Endothelial cell of umbilical vein (primary cell): ENCODE measurements around the gene CSN3.
"Not testable (repeated sequence)": the region's sequence is repeated elsewhere in the genome, so short reads cannot be mapped to it uniquely, and the experiment has no call there.

Experiments used
- CTCF ChIP-seq, 2 donors: IDR thresholded peaks; 1 replicate in 1 of 2; 2 replicates in 1 of 2; pipeline ENCODE4 v1.5.1; 2011; ENCODE audit warnings: low read length in 2 of 2, mild to moderate bottlenecking in 2 of 2, moderate library complexity in 2 of 2, control low read depth in 1 of 2, inconsistent platforms in 1 of 2, low read depth in 1 of 2; ENCODE audit not compliant: insufficient read depth in 1 of 2; ENCODE audit errors: extremely low read depth in 1 of 2
- EZH2 ChIP-seq: IDR thresholded peaks from 2 replicates; pipeline ENCODE4 v1.6.1; 2012; ENCODE audit warnings: borderline replicate concordance, low read depth, mild to moderate bottlenecking, moderate library complexity, low read length, inconsistent platforms; ENCODE audit not compliant: severe bottlenecking
- GATA2 ChIP-seq: IDR thresholded peaks from 2 replicates; pipeline ENCODE4 v1.7.0; 2011; ENCODE audit warnings: low read depth, mild to moderate bottlenecking, moderate library complexity, mixed read lengths, low read length; ENCODE audit not compliant: insufficient read length, insufficient read depth
- MAX ChIP-seq: IDR thresholded peaks from 2 replicates; pipeline ENCODE4 v1.6.1; 2011; ENCODE audit not compliant: insufficient read depth, insufficient read length
- MYC ChIP-seq: IDR thresholded peaks from one replicate; pipeline ENCODE4 v1.6.1; 2011; ENCODE audit warnings: mild to moderate bottlenecking, low read depth, low read length
- POLR2A ChIP-seq: IDR thresholded peaks from 2 replicates; pipeline ENCODE4 v1.6.1; 2012; ENCODE audit warnings: low read depth, mild to moderate bottlenecking, control low read depth, low read length
- POLR2AphosphoS5 ChIP-seq: IDR thresholded peaks from 2 replicates; pipeline ENCODE4 v1.6.1; 2012; ENCODE audit warnings: low read depth, mild to moderate bottlenecking, control low read depth, low read length, moderate library complexity; ENCODE audit not compliant: insufficient read depth

- not testable (repeated sequence) for TF ChIP-seq POLR2A; CTCF (IDR thresholded peaks at IDR 0.05; ENCODE audit: extremely low read depth in 1 of 2, insufficient read depth in 1 of 2, low read depth in 1 of 2, low read length in 2 of 2); GATA2; EZH2; MAX; MYC; POLR2AphosphoS5
These were observed 20.6 kb upstream of the CSN3 start for GRCh38 chr4:70221818-70222217.
